MM.1S (cell line): Measurements from ENCODE around the gene MS4A10.

Experiments
- CTCF ChIP-seq: fragments of 300-600 bp; sonication (generic); IDR thresholded peaks from 2 replicates; pipeline ENCODE4 v1.5.1; 2016; ENCODE audit warnings: antibody characterized with exemption, low read length, mixed read lengths
- EZH2 ChIP-seq: fragments of 300-600 bp; sonication (generic); optimal IDR thresholded peaks from 2 replicates; pipeline ENCODE3; 2017; ENCODE audit warnings: low read depth, mild to moderate bottlenecking, antibody characterized with exemption, low read length, mixed read lengths
- EZH2phosphoT487 ChIP-seq: fragments of 300-600 bp; sonication (generic); IDR thresholded peaks from 2 replicates; pipeline ENCODE4 v1.6.1; 2018; ENCODE audit warnings: antibody characterized with exemption, low read length

DNA sequence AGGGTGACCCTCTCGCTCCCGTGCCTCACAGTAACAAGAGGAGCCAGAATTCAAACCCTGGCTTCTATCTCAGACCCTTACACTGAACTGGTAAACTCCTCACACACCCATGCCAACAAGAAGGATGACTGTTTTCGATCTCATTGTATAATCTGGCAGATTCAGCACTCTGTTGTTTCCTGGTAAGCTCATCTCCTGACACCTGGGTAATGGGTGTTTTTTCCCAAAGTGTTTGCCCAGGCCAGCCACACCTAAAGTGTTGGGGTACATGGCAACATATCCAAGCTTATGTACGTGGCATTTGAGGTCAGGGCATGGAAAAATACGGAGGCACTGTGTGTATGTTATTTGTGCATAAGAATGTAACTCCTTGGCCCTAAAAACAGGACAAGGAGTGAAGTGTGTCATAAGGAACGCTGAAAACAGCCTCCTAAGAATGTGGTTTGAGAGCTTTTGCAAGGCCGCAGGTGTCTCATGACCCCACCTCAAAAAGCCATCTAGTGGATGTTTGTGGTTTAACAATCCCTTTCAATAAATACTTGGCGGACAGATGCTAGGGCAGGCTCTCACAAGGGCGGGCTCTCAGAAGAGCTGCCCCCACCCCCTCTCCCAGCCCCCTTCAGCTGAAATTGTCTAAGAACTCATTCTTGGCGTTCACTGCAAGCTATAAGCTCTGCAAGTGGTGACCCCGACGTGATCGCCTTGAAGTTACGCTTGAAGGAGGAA is 28.7 kb upstream of the MS4A10 start, which contains the start of gene MS4A15:
- peak; percentile 55 for TF ChIP-seq CTCF
- no peak for TF ChIP-seq EZH2phosphoT487
- TF ChIP-seq EZH2: no peak
